ENCODE measurements around the gene MROH2A. TPM values are rescaled to one million over a fixed set of nuclear protein-coding genes. Genes with fewer than 3 reads are reported as not detected.

Gene MROH2A
- total RNA-seq, 1 experiment from 2014 or later = not detected

- Mint-ChIP-seq H3K27me3 (ENCODE audit: low read depth) (no peaks in the 10 kb centered on the region), H3K4me1 (peaks cover 5% of the 10 kb centered on the region; the same call in 1 of the 2 replicates), H3K9me3 (peaks cover 4% of the 10 kb centered on the region; the same call in 1 of the 2 replicates), H3K27ac (no peak overlapping the region), H3K4me3 (no peak overlapping the region), H3K36me3 (no peaks in the 10 kb centered on the region)
- DNase-seq (ENCODE audit: low spot score) (no peak), ATAC-seq (no peak)
- TF ChIP-seq ATF1 (CRISPR knock-in tag; IDR thresholded peaks at IDR 0.05) (no peak), SOX15 (CRISPR knock-in tag; IDR thresholded peaks at IDR 0.05) (no peak), ZBTB21 (CRISPR knock-in tag; IDR thresholded peaks at IDR 0.05; ENCODE audit: borderline replicate concordance) (no peak), ZNF423 (CRISPR knock-in tag; IDR thresholded peaks at IDR 0.05) (no peak), ZNF671 (CRISPR knock-in tag; IDR thresholded peaks at IDR 0.05) (no peak), IRF2 (CRISPR knock-in tag; IDR thresholded peaks at IDR 0.05; ENCODE audit: borderline replicate concordance, low read depth) (no peak), ZNF425 (CRISPR knock-in tag; conservative IDR thresholded peaks at IDR 0.05) (no peak), HMGA2 (CRISPR knock-in tag; IDR thresholded peaks at IDR 0.05) (no peak), NFATC4 (CRISPR knock-in tag; IDR thresholded peaks at IDR 0.05) (no peak), RORB (CRISPR knock-in tag; IDR thresholded peaks at IDR 0.05) (no peak), TP53 (CRISPR knock-in tag; IDR thresholded peaks at IDR 0.05) (no peak)
- TF ChIP-seq, protein P1, sequence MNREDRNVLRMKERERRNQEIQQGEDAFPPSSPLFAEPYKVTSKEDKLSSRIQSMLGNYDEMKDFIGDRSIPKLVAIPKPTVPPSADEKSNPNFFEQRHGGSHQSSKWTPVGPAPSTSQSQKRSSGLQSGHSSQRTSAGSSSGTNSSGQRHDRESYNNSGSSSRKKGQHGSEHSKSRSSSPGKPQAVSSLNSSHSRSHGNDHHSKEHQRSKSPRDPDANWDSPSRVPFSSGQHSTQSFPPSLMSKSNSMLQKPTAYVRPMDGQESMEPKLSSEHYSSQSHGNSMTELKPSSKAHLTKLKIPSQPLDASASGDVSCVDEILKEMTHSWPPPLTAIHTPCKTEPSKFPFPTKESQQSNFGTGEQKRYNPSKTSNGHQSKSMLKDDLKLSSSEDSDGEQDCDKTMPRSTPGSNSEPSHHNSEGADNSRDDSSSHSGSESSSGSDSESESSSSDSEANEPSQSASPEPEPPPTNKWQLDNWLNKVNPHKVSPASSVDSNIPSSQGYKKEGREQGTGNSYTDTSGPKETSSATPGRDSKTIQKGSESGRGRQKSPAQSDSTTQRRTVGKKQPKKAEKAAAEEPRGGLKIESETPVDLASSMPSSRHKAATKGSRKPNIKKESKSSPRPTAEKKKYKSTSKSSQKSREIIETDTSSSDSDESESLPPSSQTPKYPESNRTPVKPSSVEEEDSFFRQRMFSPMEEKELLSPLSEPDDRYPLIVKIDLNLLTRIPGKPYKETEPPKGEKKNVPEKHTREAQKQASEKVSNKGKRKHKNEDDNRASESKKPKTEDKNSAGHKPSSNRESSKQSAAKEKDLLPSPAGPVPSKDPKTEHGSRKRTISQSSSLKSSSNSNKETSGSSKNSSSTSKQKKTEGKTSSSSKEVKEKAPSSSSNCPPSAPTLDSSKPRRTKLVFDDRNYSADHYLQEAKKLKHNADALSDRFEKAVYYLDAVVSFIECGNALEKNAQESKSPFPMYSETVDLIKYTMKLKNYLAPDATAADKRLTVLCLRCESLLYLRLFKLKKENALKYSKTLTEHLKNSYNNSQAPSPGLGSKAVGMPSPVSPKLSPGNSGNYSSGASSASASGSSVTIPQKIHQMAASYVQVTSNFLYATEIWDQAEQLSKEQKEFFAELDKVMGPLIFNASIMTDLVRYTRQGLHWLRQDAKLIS (CRISPR knock-in tag; IDR thresholded peaks at IDR 0.05; ENCODE audit: borderline replicate concordance) = no peak
- ChIA-PET CTCF (no interaction called here), POLR2A (no interaction called here)
These were observed 44.1 kb downstream of the MROH2A start for GRCh38 chr2:233822101-233822771.

- no peak overlapping the region for H3K4me3 Mint-ChIP-seq
- no peaks in the 10 kb centered on the region for H3K36me3 Mint-ChIP-seq
- DNase-seq (ENCODE audit: low spot score) (no peak), ATAC-seq (no peak)
- no peaks in the 10 kb centered on the region for H3K27me3 Mint-ChIP-seq (ENCODE audit: low read depth)
- peaks cover 4% of the 10 kb centered on the region; the same call in 1 of the 2 replicates for H3K9me3 Mint-ChIP-seq
- ChIA-PET POLR2A (no interaction called here), CTCF (no interaction called here)
- H3K4me1 Mint-ChIP-seq = peaks cover 5% of the 10 kb centered on the region; the same call in 1 of the 2 replicates
- no peak overlapping the region for H3K27ac Mint-ChIP-seq
- TF ChIP-seq ARID4B (CRISPR knock-in tag; IDR thresholded peaks at IDR 0.05; ENCODE audit: borderline replicate concordance) = no peak
- TF ChIP-seq SMAD4 (CRISPR knock-in tag; IDR thresholded peaks at IDR 0.05) = no peak
- TF ChIP-seq, protein P2, sequence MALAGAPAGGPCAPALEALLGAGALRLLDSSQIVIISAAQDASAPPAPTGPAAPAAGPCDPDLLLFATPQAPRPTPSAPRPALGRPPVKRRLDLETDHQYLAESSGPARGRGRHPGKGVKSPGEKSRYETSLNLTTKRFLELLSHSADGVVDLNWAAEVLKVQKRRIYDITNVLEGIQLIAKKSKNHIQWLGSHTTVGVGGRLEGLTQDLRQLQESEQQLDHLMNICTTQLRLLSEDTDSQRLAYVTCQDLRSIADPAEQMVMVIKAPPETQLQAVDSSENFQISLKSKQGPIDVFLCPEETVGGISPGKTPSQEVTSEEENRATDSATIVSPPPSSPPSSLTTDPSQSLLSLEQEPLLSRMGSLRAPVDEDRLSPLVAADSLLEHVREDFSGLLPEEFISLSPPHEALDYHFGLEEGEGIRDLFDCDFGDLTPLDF (CRISPR knock-in tag; IDR thresholded peaks at IDR 0.05) = no peak
- TF ChIP-seq ZNF219 (CRISPR knock-in tag; IDR thresholded peaks at IDR 0.05; ENCODE audit: borderline replicate concordance) = no peak
- no peak for TF ChIP-seq ZNF317 (CRISPR knock-in tag; IDR thresholded peaks at IDR 0.05; ENCODE audit: borderline replicate concordance, low read depth)
- TF ChIP-seq PRDM15 (CRISPR knock-in tag; IDR thresholded peaks at IDR 0.05) = no peak
These were observed 44.9 kb downstream of the MROH2A start for GRCh38 chr2:233822781-233823730.
